NCI-H510A (cell line): ENCODE measurements around the gene PODNL1.
A peak's percentile ranks its signal among the peaks of the same experiment; 100 is the strongest.
"Not testable (repeated sequence)": the region's sequence is repeated elsewhere in the genome, so short reads cannot be mapped to it uniquely, and the experiment has no call there.

Experiments
- DNase-seq: peaks from one replicate; lab custom pipeline; 2025; lab: John Stamatoyannopoulos, UW

Gene PODNL1

GRCh38 chr19:13926010-13926409, 12.2 kb downstream of the PODNL1 start:
- no peak for DNase-seq

GRCh38 chr19:13923194-13923987, 14.8 kb downstream of the PODNL1 start:
- no peak for DNase-seq

- DNase-seq = not testable (repeated sequence)
Observed at GRCh38 chr19:13922118-13922517, 16.1 kb downstream of the PODNL1 start.

- DNase-seq = no peak
Observed at GRCh38 chr19:13920940-13921747, 17.1 kb downstream of the PODNL1 start.

GRCh38 chr19:13920524-13920923, 17.7 kb downstream of the PODNL1 start:
- no peak for DNase-seq

- DNase-seq = no peak
Observed at GRCh38 chr19:13918726-13919411, 19.3 kb downstream of the PODNL1 start.

- DNase-seq = no peak
Observed at GRCh38 chr19:13917888-13918406, 20.3 kb downstream of the PODNL1 start.

GRCh38 chr19:13914777-13915176, 23.4 kb downstream of the PODNL1 start:
- no peak for DNase-seq

- DNase-seq = no peak
Observed at GRCh38 chr19:13913352-13913751, 24.9 kb downstream of the PODNL1 start.

GRCh38 chr19:13909430-13909829, 28.8 kb downstream of the PODNL1 start:
- no peak for DNase-seq

- no peak for DNase-seq
Observed at GRCh38 chr19:13908674-13909073, 29.5 kb downstream of the PODNL1 start.

GRCh38 chr19:13906910-13907309, 31.3 kb downstream of the PODNL1 start:
- DNase-seq = no peak

- no peak for DNase-seq
Observed at GRCh38 chr19:13906521-13906904, 31.7 kb downstream of the PODNL1 start.

- DNase-seq = peak; percentile 92
Observed at GRCh38 chr19:13905634-13906520, 32.3 kb downstream of the PODNL1 start, which contains the start of the genes BRME1 and CC2D1A. TSS of gene BRME1 (minus strand) at chr19:13906117. CDS start at chr19:13904892, 1,225 bp downstream. TSS of gene CC2D1A (plus strand) at chr19:13906201. CDS start at chr19:13906442, 241 bp downstream.

GRCh38 chr19:13902993-13903555, 35.1 kb downstream of the PODNL1 start:
- no peak for DNase-seq

- no peak for DNase-seq
Observed at GRCh38 chr19:13899912-13900584, 38.2 kb downstream of the PODNL1 start.

- no peak for DNase-seq
Observed at GRCh38 chr19:13899393-13899792, 38.8 kb downstream of the PODNL1 start.

- no peak for DNase-seq
Observed at GRCh38 chr19:13896227-13896626, 42.0 kb downstream of the PODNL1 start.

- no peak for DNase-seq
Observed at GRCh38 chr19:13894552-13894951, 43.7 kb downstream of the PODNL1 start.

- no peak for DNase-seq
Observed at GRCh38 chr19:13892870-13893269, 45.3 kb downstream of the PODNL1 start.
